HCT116 (cell line): Measurements from ENCODE around the gene MARVELD3.

Source experiments
- POLR2A ChIP-seq: IDR thresholded peaks from 2 replicates; pipeline ENCODE4 v1.7.0; 2011; ENCODE audit warnings: borderline replicate concordance; ENCODE audit not compliant: insufficient read depth, insufficient read length; ENCODE audit errors: extremely low read depth
- RAD21 ChIP-seq: IDR thresholded peaks from 2 replicates; pipeline ENCODE4 v1.6.1; 2012; ENCODE audit warnings: low read depth, mild to moderate bottlenecking

GRCh38 chr16:71670537-71670936, 44.6 kb downstream of the MARVELD3 start:
- TF ChIP-seq POLR2A (no peak), RAD21 (no peak)
